Measurements from ENCODE around the gene CDK4. TPM values are rescaled to one million over a fixed set of nuclear protein-coding genes. Genes with fewer than 3 reads are reported as not detected.
A peak's percentile ranks its signal among the peaks of the same experiment; 100 is the strongest.

CDK4 gene
- total RNA-seq, 2 experiments from 2014 or later = 84.4 to 104 TPM

GRCh38 chr12:57770734-57771133 is 18.6 kb upstream of the CDK4 start:
- H3K4me1 Mint-ChIP-seq = peaks cover 40% of the 10 kb centered on the region
- no peak overlapping the region for H3K27ac Mint-ChIP-seq
- H3K9me3 Mint-ChIP-seq = no peaks in the 10 kb centered on the region
- POLR2A ChIA-PET = no interaction called here
- peaks cover 6% of the 10 kb centered on the region for H3K27me3 Mint-ChIP-seq
- CTCF ChIA-PET = interaction anchor here (1.3 kb wide), 1 partner anchor 11 kb away, joined by 5 read pairs; no protein-coding TSS in a partner anchor
- H3K4me3 Mint-ChIP-seq = peak overlapping the region; percentile 94
- no peak for DNase-seq
- H3K36me3 Mint-ChIP-seq (ENCODE audit: low read depth) = peaks cover 17% of the 10 kb centered on the region

DNA sequence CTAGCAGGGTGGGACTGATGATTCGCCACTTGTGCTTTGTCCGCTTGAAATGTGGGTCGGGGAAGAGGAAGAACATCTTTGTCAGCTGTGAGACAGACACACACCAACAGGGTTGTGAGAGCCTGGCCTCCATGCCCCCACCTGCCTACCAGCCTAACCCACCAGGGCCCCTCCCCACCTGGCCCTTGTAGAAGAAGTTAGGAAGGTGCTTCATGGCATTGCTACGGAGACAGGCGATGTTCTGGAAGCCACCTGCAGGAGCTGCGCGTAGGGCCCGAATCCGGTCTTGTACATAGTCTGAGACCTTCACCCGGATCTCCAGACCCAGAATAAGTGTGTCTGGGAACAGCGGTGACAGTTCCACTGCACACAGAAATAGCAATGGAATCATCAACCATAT is 17.5 kb upstream of the CDK4 start:
- CTCF ChIA-PET = no interaction called here

GRCh38 chr12:57767876-57768275 is 15.8 kb upstream of the CDK4 start:
- POLR2A ChIA-PET = no interaction called here
- peaks cover 17% of the 10 kb centered on the region for H3K27me3 Mint-ChIP-seq
- CTCF ChIA-PET = interaction anchor here (1.0 to 5.8 kb wide), 7 partner anchors 9 to 187 kb away, joined by 3 to 56 read pairs (median 4); partner anchors contain the start of genes MARCHF9 and TSFM
- no peaks in the 10 kb centered on the region for H3K9me3 Mint-ChIP-seq
- H3K4me3 Mint-ChIP-seq = no peak overlapping the region
- peaks cover 17% of the 10 kb centered on the region for H3K36me3 Mint-ChIP-seq (ENCODE audit: low read depth)
- DNase-seq = no peak
- H3K27ac Mint-ChIP-seq = no peak overlapping the region
- peaks cover 50% of the 10 kb centered on the region for H3K4me1 Mint-ChIP-seq

More for the DNA sequence above, 17.5 kb upstream of the CDK4 start:
- Mint-ChIP-seq H3K4me3 (no peak overlapping the region), H3K27ac (no peak overlapping the region), H3K9me3 (no peaks in the 10 kb centered on the region), H3K4me1 (peaks cover 51% of the 10 kb centered on the region), H3K36me3 (ENCODE audit: low read depth) (peaks cover 14% of the 10 kb centered on the region), H3K27me3 (peaks cover 11% of the 10 kb centered on the region)
- DNase-seq = no peak
- POLR2A ChIA-PET = no interaction called here

DNA sequence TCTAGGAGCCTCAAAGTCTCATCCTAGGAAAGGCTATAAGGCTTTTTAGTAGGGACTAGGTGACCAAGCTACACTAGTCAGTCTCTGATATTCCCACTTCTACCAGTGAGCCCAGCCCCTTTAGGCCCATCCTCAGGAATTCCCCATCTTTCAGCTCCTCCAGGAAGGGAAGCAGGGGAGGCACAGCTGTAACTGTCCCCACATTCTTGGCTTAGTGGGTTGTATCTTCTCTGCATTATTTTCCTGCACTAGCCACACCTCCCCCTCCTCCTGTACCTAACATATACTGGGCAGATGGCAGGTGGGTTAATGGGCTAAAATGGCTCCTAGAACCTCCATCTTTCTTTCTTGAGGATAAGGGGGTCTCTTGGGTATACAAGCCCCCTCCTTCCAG is 15.2 kb upstream of the CDK4 start:
- Mint-ChIP-seq H3K27me3 (peaks cover 17% of the 10 kb centered on the region), H3K9me3 (no peaks in the 10 kb centered on the region), H3K4me3 (no peak overlapping the region), H3K27ac (no peak overlapping the region), H3K36me3 (ENCODE audit: low read depth) (peaks cover 17% of the 10 kb centered on the region), H3K4me1 (peaks cover 49% of the 10 kb centered on the region)
- DNase-seq = no peak
- POLR2A ChIA-PET = no interaction called here
- CTCF ChIA-PET = interaction anchor here (1.0 to 5.8 kb wide), 7 partner anchors 8 to 187 kb away, joined by 3 to 56 read pairs (median 4); partner anchors contain the start of genes MARCHF9 and TSFM

DNA sequence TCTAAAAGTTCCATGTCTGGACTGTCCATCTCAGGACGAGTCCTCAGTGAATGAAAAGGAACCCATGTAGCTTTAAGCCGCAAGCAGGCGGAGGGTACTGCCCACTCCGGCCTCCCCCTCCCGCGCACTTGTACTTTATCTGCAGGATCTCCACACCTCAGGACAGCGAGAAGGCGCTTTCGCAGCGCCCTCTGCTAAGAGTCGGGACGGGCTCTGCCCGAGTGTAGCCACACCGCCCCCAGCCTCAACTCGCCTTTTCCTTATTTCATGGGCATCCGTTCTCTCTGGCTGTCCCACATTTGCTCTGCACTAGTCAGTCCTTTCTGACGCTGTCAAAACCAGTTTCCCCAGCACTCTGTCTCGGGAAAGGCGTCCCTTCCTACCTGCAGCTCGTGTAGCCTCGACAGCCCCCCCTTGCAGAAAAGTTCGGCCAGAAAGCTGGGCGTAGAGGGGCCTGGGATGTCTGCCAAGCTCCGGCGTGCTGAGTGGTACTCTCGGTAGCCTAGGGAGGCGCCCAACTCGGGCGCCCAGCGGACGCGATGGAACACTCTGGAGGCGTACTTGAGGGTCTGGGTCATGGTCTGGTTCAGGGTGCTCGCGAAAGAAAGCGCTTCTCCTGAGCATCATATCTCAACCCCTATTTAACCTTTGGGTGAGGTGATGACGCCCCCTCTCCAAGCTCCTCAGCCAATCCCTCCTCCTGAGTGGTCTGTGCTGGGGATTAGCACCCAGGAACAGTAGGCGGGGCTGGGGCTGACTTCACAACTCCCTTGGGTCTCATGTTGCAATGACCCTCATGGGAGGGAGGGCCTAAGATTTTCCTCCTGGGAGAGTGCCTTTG is 14.6 kb upstream of the CDK4 start, which contains the start of gene CYP27B1:
Gene CYP27B1 (minus strand): TSS at position 615 of the 841 bp plus-strand sequence. CDS start 37 bp downstream, at position 578.
- H3K4me3 Mint-ChIP-seq = peak within 1 kb of the TSS; percentile 77
- no peak within 1 kb of the TSS for H3K27ac Mint-ChIP-seq
- H3K4me1 Mint-ChIP-seq = peaks cover 46% of the 10 kb centered on the region

DNA sequence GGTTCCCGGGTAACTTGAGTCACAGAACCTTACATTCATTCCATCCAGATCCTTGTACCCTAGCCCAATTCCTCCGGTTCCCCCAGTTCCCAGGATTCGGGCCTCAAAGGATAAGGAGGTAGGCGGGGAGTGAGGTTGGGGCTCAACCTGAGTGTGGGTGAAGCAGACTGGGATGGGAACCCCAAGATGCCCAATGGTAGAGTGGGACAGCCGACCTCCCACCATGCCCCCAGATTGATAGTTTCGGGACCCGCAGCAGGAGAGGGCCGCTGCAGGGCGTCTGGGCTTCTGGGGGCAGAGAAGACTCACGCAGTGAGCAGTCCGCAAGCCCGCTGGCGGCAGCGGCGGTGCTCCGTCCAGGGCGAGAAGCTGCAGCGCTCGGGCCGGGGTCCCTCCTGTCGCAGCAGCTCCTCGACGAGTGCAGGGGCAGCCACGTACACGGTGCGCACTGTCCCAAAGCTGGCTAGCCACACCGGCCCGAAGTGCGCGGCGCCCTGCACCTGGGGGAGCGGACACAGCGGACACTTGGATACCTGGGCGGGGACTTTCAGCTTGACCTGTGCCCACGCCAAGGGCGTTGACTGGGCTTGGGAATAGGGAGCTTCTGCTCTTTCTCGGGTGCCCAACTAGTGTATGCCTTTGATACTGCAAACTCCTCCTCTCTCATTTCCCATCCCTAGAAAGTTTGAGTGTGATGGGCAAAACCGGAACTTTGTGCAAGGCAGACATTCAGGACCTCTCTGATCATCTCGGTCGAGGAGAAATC is 13.8 kb upstream of the CDK4 start:
- no peaks in the 10 kb centered on the region for H3K9me3 Mint-ChIP-seq
- H3K4me3 Mint-ChIP-seq = peak overlapping the region; percentile 77
- H3K27me3 Mint-ChIP-seq = peaks cover 17% of the 10 kb centered on the region
- peaks cover 11% of the 10 kb centered on the region for H3K36me3 Mint-ChIP-seq (ENCODE audit: low read depth)
- no peak for DNase-seq
- peaks cover 39% of the 10 kb centered on the region for H3K4me1 Mint-ChIP-seq
- ChIA-PET CTCF (interaction anchor here (0.6 to 5.8 kb wide), 10 partner anchors 9 to 307 kb away, joined by 3 to 56 read pairs (median 3); partner anchors contain the start of genes MARCHF9 and TSFM), POLR2A (no interaction called here)
- H3K27ac Mint-ChIP-seq = no peak overlapping the region

More for the DNA sequence above, 14.6 kb upstream of the CDK4 start, which contains the start of gene CYP27B1:
- ChIA-PET POLR2A (no interaction called here), CTCF (interaction anchor here (0.6 to 5.8 kb wide), 10 partner anchors 7 to 308 kb away, joined by 3 to 56 read pairs (median 4); partner anchors contain the start of gene MARCHF9)
- DNase-seq = no peak
- H3K27me3 Mint-ChIP-seq = peaks cover 17% of the 10 kb centered on the region
- H3K9me3 Mint-ChIP-seq = no peaks in the 10 kb centered on the region
- peaks cover 14% of the 10 kb centered on the region for H3K36me3 Mint-ChIP-seq (ENCODE audit: low read depth)

DNA sequence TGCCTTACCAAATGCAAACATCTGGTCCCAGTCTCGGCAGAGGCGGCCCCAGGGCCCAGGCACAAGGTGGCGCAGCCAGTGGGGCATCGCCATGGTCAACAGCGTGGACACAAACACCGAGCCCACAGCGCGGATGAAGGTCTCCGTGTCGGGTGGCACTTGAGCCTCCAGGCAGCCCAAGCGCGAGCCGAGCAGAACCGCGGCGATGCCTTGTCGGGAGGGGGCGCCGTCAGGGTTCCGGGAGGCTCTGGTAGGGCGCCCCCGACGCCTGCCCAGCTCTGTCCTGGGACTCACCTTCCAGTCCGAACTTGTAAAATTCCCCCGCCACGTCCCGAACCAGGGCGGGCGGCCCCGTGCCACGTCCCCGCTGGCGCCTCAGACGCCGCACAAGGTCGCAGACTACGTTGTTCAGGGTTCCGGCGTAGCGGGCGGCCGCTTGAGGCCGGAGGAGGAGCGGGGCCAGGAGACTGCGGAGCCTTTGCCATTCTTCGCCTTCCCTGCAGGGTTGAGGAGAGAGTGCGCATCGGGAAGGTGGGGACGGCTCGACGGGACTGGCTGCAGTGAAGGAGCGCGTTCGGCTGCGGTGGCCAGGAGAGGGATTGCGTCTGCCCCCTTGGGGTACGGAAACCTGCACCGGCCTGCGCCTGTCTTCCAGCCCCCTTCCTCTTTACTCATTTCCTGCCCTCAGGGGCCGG is 13.0 kb upstream of the CDK4 start:
- H3K36me3 Mint-ChIP-seq (ENCODE audit: low read depth) = peaks cover 11% of the 10 kb centered on the region
- peak overlapping the region; percentile 65 for H3K27ac Mint-ChIP-seq
- ChIA-PET CTCF (interaction anchor here (0.6 to 5.8 kb wide), 11 partner anchors 9 to 306 kb away, joined by 3 to 56 read pairs (median 3); partner anchors contain the start of genes CDK4, MARCHF9, TSFM and TSPAN31), POLR2A (no interaction called here)
- H3K4me1 Mint-ChIP-seq = peaks cover 33% of the 10 kb centered on the region
- H3K4me3 Mint-ChIP-seq = peak overlapping the region; percentile 77
- no peaks in the 10 kb centered on the region for H3K9me3 Mint-ChIP-seq
- peak; percentile 49 for DNase-seq
- H3K27me3 Mint-ChIP-seq = peaks cover 17% of the 10 kb centered on the region

DNA sequence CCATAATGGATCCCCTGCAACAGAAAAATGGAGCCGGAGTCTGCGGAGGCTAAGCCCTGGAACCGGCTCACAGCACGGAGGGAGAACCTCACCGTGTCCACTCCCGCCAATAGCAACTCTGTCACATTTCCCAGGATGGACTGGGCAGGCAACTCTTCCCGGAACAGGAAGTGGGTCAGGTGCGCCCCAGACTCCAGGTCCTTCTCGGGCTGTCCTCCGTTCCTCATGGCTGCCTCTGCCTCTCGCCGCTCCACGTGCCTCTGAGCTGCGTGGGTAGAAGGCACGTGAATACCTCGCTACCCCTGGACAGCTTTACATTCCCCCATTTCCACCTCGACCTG is 12.5 kb upstream of the CDK4 start:
- H3K36me3 Mint-ChIP-seq (ENCODE audit: low read depth) = peaks cover 11% of the 10 kb centered on the region
- H3K4me1 Mint-ChIP-seq = peaks cover 32% of the 10 kb centered on the region
- peaks cover 17% of the 10 kb centered on the region for H3K27me3 Mint-ChIP-seq
- ChIA-PET POLR2A (no interaction called here), CTCF (interaction anchor here (1.0 to 5.8 kb wide), 7 partner anchors 9 to 139 kb away, joined by 3 to 56 read pairs (median 4); partner anchors contain the start of genes CDK4, MARCHF9, TSFM and TSPAN31)
- H3K27ac Mint-ChIP-seq = peak overlapping the region; percentile 65
- no peak for DNase-seq
- H3K9me3 Mint-ChIP-seq = no peaks in the 10 kb centered on the region
- peak overlapping the region; percentile 77 for H3K4me3 Mint-ChIP-seq

GRCh38 chr12:57763881-57764661 is 12.0 kb upstream of the CDK4 start:
- H3K27me3 Mint-ChIP-seq = peaks cover 17% of the 10 kb centered on the region
- H3K27ac Mint-ChIP-seq = peak overlapping the region; percentile 65
- H3K4me1 Mint-ChIP-seq = peaks cover 36% of the 10 kb centered on the region
- no peak for DNase-seq
- H3K36me3 Mint-ChIP-seq (ENCODE audit: low read depth) = peaks cover 13% of the 10 kb centered on the region
- POLR2A ChIA-PET = no interaction called here
- H3K4me3 Mint-ChIP-seq = peak overlapping the region; percentile 77
- CTCF ChIA-PET = interaction anchor here (1.0 to 5.8 kb wide), 7 partner anchors 8 to 142 kb away, joined by 3 to 56 read pairs (median 4); partner anchors contain the start of genes CDK4, MARCHF9, TSFM and TSPAN31
- no peaks in the 10 kb centered on the region for H3K9me3 Mint-ChIP-seq

DNA sequence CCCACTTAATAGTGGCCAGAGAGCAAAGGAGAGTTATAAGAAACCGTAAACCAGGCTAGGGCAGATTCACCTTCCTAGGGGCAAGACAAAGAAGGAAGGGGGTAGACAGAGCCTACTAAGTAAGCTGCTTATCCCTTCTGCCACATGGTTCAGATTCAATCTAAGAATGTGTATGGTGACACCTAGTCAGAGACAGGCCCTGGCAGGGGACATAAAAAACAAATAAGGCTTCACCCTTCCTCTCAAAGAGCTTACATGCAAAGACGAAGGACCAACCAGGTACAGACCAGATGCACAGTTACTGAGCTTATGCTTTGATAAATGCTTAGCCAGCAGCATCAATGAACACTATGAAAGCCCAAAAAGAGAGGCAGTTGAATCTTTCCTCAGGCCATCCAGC is 10.4 kb upstream of the CDK4 start:
- ChIA-PET CTCF (interaction anchor here (0.6 to 1.2 kb wide), 3 partner anchors 10 to 103 kb away, joined by 3 to 5 read pairs (median 3); partner anchors contain the start of genes EEF1AKMT3 and METTL1), POLR2A (no interaction called here)
- H3K4me3 Mint-ChIP-seq = no peak overlapping the region
- H3K27ac Mint-ChIP-seq = no peak overlapping the region
- no peak for DNase-seq
- no peaks in the 10 kb centered on the region for H3K9me3 Mint-ChIP-seq
- H3K4me1 Mint-ChIP-seq = peaks cover 39% of the 10 kb centered on the region
- peaks cover 14% of the 10 kb centered on the region for H3K36me3 Mint-ChIP-seq (ENCODE audit: low read depth)
- peaks cover 17% of the 10 kb centered on the region for H3K27me3 Mint-ChIP-seq

DNA sequence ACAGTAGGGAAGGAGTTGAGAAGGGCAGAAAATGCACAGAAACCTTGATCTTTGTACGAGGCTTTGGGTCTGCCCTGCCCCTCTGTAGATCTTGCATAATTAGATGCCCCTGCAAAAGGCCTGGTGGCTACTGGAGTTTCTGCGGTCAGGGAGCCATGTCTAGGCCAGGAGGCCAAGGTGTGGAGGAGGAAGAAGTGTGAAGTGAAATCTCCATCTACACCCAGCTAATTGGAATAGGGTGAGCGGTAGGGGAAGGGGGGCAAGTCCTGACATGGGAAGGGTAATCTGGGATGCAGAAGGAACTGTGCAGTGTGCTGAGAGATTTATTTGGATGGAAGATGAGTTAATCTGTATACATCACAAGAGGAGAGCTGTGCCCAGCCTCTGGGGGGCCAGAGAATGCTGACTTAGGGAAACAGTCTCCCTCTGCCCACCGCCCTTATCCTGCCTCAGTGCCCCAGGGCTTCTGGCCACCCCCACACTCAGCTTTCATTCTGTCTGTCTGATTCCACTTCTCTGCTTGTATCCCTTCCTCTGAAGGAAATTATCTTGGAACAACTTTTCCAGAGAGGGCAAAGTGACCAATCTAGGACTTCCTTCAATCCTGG is 9.4 kb upstream of the CDK4 start:
- Mint-ChIP-seq H3K27me3 (peaks cover 15% of the 10 kb centered on the region), H3K4me3 (no peak overlapping the region), H3K36me3 (ENCODE audit: low read depth) (peaks cover 20% of the 10 kb centered on the region), H3K9me3 (no peaks in the 10 kb centered on the region), H3K27ac (no peak overlapping the region), H3K4me1 (peaks cover 41% of the 10 kb centered on the region)
- POLR2A ChIA-PET = no interaction called here
- CTCF ChIA-PET = interaction anchor here (1.1 to 1.2 kb wide), 2 partner anchors 17 to 104 kb away, joined by 3 read pairs; partner anchors contain the start of gene TSPAN31
- no peak for DNase-seq
